Fibroblast of pulmonary artery (primary cell): ENCODE measurements around the gene MAN1A1.
A peak's percentile ranks its signal among the peaks of the same experiment; 100 is the strongest.
"Not testable (repeated sequence)": the region's sequence is repeated elsewhere in the genome, so short reads cannot be mapped to it uniquely, and the experiment has no call there.

Source experiments
- DNase-seq: peaks from one replicate; pipeline ENCODE4 v3.0.0-alpha.2; 2010; ENCODE audit warnings: low read depth
- H3K4me3 ChIP-seq: replicated peaks from 2 replicates; pipeline ENCODE4 v1.5.1; 2011; ENCODE audit warnings: low read depth, mild to moderate bottlenecking, control low read depth, low read length, moderate library complexity
- CTCF ChIP-seq: IDR thresholded peaks from 2 replicates; pipeline ENCODE4 v1.5.1; 2011; ENCODE audit warnings: mild to moderate bottlenecking, control low read depth, low read length, inconsistent platforms; ENCODE audit errors: missing control alignments

MAN1A1 gene

GRCh38 chr6:119297049-119297448 is 52.5 kb downstream of the MAN1A1 start:
- DNase-seq, result no peak
- TF ChIP-seq CTCF, result no peak
- no peak overlapping the region for H3K4me3 ChIP-seq

- no peak for TF ChIP-seq CTCF
- no peak overlapping the region for H3K4me3 ChIP-seq
- DNase-seq, result no peak
Observed at GRCh38 chr6:119296036-119297035, 53.2 kb downstream of the MAN1A1 start.

GRCh38 chr6:119294984-119295383 is 54.6 kb downstream of the MAN1A1 start:
- H3K4me3 ChIP-seq, result no peak overlapping the region
- no peak for DNase-seq
- TF ChIP-seq CTCF, result no peak

GRCh38 chr6:119291060-119291459 is 58.5 kb downstream of the MAN1A1 start:
- H3K4me3 ChIP-seq, DNase-seq: not testable (repeated sequence)

- no peak for TF ChIP-seq CTCF
- H3K4me3 ChIP-seq, result no peak overlapping the region
- DNase-seq, result no peak
Observed at GRCh38 chr6:119290306-119290705, 59.3 kb downstream of the MAN1A1 start.

GRCh38 chr6:119289651-119290050 is 59.9 kb downstream of the MAN1A1 start:
- no peak for TF ChIP-seq CTCF
- DNase-seq, result no peak
- no peak overlapping the region for H3K4me3 ChIP-seq

- H3K4me3 ChIP-seq, result no peak overlapping the region
- peak; percentile 33 for DNase-seq
- no peak for TF ChIP-seq CTCF
Observed at GRCh38 chr6:119285908-119286625, 63.5 kb downstream of the MAN1A1 start.
